Vagina (tissue), 2 donors: ENCODE data around the gene CCDC197. TPM values are rescaled to one million over a fixed set of nuclear protein-coding genes. Genes with fewer than 3 reads are reported as not detected.
A peak's percentile ranks its signal among the peaks of the same experiment; 100 is the strongest.

Experiments used
- DNase-seq, 2 donors: peaks; one replicate each; pipeline ENCODE4 v3.0.0-alpha.2; 2017; ENCODE audit errors: extremely low spot score in 2 of 2
- H3K27ac ChIP-seq: fragments of 200-600 bp; sonication (generic); one replicate; pipeline ENCODE4 v1.5.1; 2019
- H3K27me3 ChIP-seq: fragments of 200-600 bp; sonication (generic); one replicate; pipeline ENCODE4 v1.5.1; 2019
- H3K36me3 ChIP-seq, 2 donors: fragments of 200-600 bp; sonication (generic); one replicate each; pipeline ENCODE4 v1.5.1; 2017 to 2019
- H3K4me1 ChIP-seq: fragments of 200-600 bp; sonication (generic); one replicate; pipeline ENCODE4 v1.5.1; 2019
- H3K4me3 ChIP-seq, 2 donors: fragments of 200-600 bp; sonication (generic); 1 replicate in 1 of 2; 2 replicates in 1 of 2; pipeline ENCODE4 v1.5.1; 2016 to 2019
- H3K9me3 ChIP-seq: fragments of 200-600 bp; sonication (generic); one replicate; pipeline ENCODE4 v1.5.1; 2019
- POLR2A ChIP-seq, 2 donors: fragments of 450-650 bp; IDR thresholded peaks; one replicate each; pipeline ENCODE4 v1.6.1; 2017; ENCODE audit warnings: antibody characterized with exemption in 2 of 2, mild to moderate bottlenecking in 2 of 2, moderate library complexity in 2 of 2
- POLR2AphosphoS5 ChIP-seq, 2 donors: sonication (generic); formaldehyde crosslinking; IDR thresholded peaks; one replicate each; pipeline ENCODE4 v1.9.0; 2017; ENCODE audit warnings: antibody characterized with exemption in 2 of 2, mild to moderate bottlenecking in 2 of 2, low read depth in 1 of 2; ENCODE audit not compliant: insufficient read depth in 1 of 2
- intact Hi-C: fragments of 100-400 bp; cut with DNase I; formaldehyde crosslinking; loops from one replicate; pipeline ENCODE4 v1.15.1; 2023
- total RNA-seq: library from RNA; depleted of rRNA; stranded (reverse); fragments of >200 nt; gene quantifications from one replicate; pipeline ENCODE4 v1.2.3, GENCODE V29; 2016
- TF ChIP-seq, protein P1 (sequence below), 3 experiments: fragments of 450-650 bp in 2 of 3; fragments of 200-600 bp in 1 of 3; sonication (generic) in 1 of 3; IDR thresholded peaks; one replicate each; pipeline ENCODE4 v1.5.1; 2017 to 2019; ENCODE audit warnings: antibody characterized with exemption in 3 of 3, mild to moderate bottlenecking in 2 of 3, moderate library complexity in 2 of 3

The CCDC197 gene
- total RNA-seq, 1 donor from 2014 or later, result not detected

DNA sequence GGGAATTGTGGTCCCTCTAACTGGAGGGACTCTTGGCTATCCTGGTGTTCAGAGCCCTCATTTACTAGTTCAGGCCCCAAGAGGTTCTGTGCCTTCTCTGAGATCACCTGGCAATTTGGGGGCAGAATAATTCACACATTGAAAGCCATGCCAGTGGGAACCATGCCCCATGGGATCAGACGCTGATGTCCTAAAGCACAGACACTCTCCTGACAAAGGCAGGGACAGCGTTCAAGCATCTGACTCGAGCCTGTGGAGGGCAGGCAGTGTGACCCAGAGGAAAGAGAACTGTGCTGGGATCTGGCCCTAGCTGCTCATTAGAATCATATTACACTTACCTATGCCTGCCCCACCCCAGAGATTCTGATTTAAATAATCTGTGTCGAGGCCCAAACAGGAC, 18.4 kb upstream of the CCDC197 start:
- no peak for DNase-seq
- Histone ChIP-seq H3K36me3 (no peaks in the 10 kb centered on the region), H3K4me3 (no peak overlapping the region), H3K4me1 (peaks cover 11% of the 10 kb centered on the region), H3K27ac (no peak overlapping the region), H3K27me3 (no peaks in the 10 kb centered on the region), H3K9me3 (no peaks in the 10 kb centered on the region)
- intact Hi-C loops, result no loop called here
- TF ChIP-seq, protein P1, sequence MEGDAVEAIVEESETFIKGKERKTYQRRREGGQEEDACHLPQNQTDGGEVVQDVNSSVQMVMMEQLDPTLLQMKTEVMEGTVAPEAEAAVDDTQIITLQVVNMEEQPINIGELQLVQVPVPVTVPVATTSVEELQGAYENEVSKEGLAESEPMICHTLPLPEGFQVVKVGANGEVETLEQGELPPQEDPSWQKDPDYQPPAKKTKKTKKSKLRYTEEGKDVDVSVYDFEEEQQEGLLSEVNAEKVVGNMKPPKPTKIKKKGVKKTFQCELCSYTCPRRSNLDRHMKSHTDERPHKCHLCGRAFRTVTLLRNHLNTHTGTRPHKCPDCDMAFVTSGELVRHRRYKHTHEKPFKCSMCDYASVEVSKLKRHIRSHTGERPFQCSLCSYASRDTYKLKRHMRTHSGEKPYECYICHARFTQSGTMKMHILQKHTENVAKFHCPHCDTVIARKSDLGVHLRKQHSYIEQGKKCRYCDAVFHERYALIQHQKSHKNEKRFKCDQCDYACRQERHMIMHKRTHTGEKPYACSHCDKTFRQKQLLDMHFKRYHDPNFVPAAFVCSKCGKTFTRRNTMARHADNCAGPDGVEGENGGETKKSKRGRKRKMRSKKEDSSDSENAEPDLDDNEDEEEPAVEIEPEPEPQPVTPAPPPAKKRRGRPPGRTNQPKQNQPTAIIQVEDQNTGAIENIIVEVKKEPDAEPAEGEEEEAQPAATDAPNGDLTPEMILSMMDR (IDR thresholded peaks at IDR 0.05), result no peak
- TF ChIP-seq POLR2AphosphoS5 (IDR thresholded peaks at IDR 0.05; ENCODE audit: insufficient read depth in 1 of 2, low read depth in 1 of 2) (no peak), POLR2A (IDR thresholded peaks at IDR 0.05) (no peak)

GRCh38 chr14:93980456-93981201, 16.5 kb upstream of the CCDC197 start:
- no peaks in the 10 kb centered on the region for H3K36me3 ChIP-seq
- H3K27me3 ChIP-seq, result no peaks in the 10 kb centered on the region
- no peak overlapping the region for H3K4me3 ChIP-seq
- H3K4me1 ChIP-seq, result peaks cover 20% of the 10 kb centered on the region
- H3K9me3 ChIP-seq, result no peaks in the 10 kb centered on the region
- peak overlapping the region; percentile 69 for H3K27ac ChIP-seq
- intact Hi-C loops, result no loop called here
- DNase-seq, result no peak
- TF ChIP-seq, protein P1 (IDR thresholded peaks at IDR 0.05), result no peak
- peak in 1 of 2 donors; percentile 43 for TF ChIP-seq POLR2AphosphoS5 (IDR thresholded peaks at IDR 0.05; ENCODE audit: insufficient read depth in 1 of 2, low read depth in 1 of 2)
- no peak for TF ChIP-seq POLR2A (IDR thresholded peaks at IDR 0.05)

DNA sequence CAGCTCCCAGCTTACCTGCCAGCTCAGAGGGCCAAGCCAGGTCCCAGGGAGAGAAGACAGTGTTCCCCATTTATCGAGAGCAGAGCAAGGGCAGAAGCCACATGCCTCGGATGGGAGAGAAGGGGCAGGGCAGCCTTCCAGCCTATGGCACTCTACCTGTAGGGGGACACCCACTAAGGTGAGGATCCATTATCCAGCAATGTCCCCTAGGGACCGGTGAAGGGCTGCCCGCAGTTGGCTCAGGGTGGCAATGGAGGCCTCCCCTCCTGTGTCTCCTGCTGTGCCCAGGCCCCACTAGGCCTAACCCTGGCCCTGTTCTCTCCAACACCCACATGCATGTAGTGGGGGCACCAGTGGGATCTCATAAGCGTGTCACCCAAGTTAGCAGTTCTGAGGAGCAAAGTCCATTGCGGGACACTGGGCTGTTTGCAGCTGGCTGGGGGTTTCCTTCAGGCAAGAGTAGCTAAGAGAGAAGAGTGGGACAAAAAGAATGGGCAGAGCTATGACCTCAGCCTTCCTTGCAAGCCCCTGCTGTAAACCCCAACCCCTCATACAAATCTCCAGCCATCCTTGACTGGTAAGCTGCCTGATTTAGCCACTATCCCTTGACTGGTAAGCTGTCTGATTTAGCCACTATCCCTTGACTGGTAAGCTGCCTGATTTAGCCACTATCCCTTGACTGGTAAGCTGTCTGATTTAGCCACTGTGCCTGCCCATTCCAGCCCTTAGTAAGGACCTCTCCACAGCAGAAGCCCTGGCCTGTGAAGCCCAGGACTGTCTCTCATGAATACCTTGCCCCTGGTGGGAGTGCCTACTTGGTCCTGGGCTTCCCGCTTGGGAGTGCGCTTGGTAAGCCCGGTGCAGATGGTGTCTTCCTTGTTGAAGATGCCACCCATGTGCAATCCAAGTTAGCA, 15.5 kb upstream of the CCDC197 start:
- H3K27me3 ChIP-seq, result no peaks in the 10 kb centered on the region
- peak overlapping the region; percentile 69 for H3K27ac ChIP-seq
- no peaks in the 10 kb centered on the region for H3K36me3 ChIP-seq
- H3K4me1 ChIP-seq, result peaks cover 20% of the 10 kb centered on the region
- TF ChIP-seq POLR2AphosphoS5 (IDR thresholded peaks at IDR 0.05; ENCODE audit: insufficient read depth in 1 of 2, low read depth in 1 of 2), result no peak
- TF ChIP-seq, protein P1 (IDR thresholded peaks at IDR 0.05), result no peak
- no peak for TF ChIP-seq POLR2A (IDR thresholded peaks at IDR 0.05)
- H3K4me3 ChIP-seq, result no peak overlapping the region
- intact Hi-C loops, result no loop called here
- no peak for DNase-seq
- no peaks in the 10 kb centered on the region for H3K9me3 ChIP-seq

- Histone ChIP-seq H3K36me3 (no peaks in the 10 kb centered on the region), H3K27ac (peak overlapping the region; percentile 69), H3K4me1 (peaks cover 22% of the 10 kb centered on the region), H3K27me3 (no peaks in the 10 kb centered on the region), H3K9me3 (no peaks in the 10 kb centered on the region), H3K4me3 (no peak overlapping the region)
- intact Hi-C loops, result no loop called here
- TF ChIP-seq, protein P1 (IDR thresholded peaks at IDR 0.05), result no peak
- TF ChIP-seq POLR2A (IDR thresholded peaks at IDR 0.05) (no peak), POLR2AphosphoS5 (IDR thresholded peaks at IDR 0.05; ENCODE audit: insufficient read depth in 1 of 2, low read depth in 1 of 2) (no peak)
- no peak for DNase-seq
Observed at GRCh38 chr14:93982230-93983007, 14.7 kb upstream of the CCDC197 start.
